Measurements from ENCODE around the gene MPV17. TPM values are rescaled to one million over a fixed set of nuclear protein-coding genes. Genes with fewer than 3 reads are reported as not detected.

The MPV17 gene
- total and polyA plus RNA-seq, 2 donors (not counting 1 experiment from before 2014, with no cell fraction given) = 83.2 to 272 TPM

GRCh38 chr2:27265536-27265870, 57.4 kb downstream of the MPV17 start:
- no peak overlapping the region for H3K27ac ChIP-seq (ENCODE audit: insufficient read depth, low read length)

GRCh38 chr2:27264753-27265535, 58.0 kb downstream of the MPV17 start:
- peaks cover 2% of the 10 kb centered on the region for H3K4me1 ChIP-seq (ENCODE audit: control insufficient read depth, extremely low read depth, insufficient read depth, low read length)
- H2AFZ ChIP-seq (ENCODE audit: low read length) = no peak overlapping the region
- H3K9me3 ChIP-seq (ENCODE audit: control insufficient read depth, insufficient read depth, low read depth, low read length) = no peaks in the 10 kb centered on the region
- H3K27me3 ChIP-seq (ENCODE audit: control insufficient read depth, insufficient read depth, low read length) = peaks cover 73% of the 10 kb centered on the region
- peak overlapping the region; percentile 68 for H3K4me2 ChIP-seq (ENCODE audit: extremely low read depth, insufficient read depth, low read length)
- no peak overlapping the region for H3K9ac ChIP-seq (ENCODE audit: insufficient read depth, low read length)
- H3K4me3 ChIP-seq (replicated peaks in 1 of 4; ENCODE audit: control extremely low read depth in 1 of 4, insufficient read depth in 1 of 4, low read depth in 3 of 4, low read length in 4 of 4) = peak overlapping the region; percentile 14 to 35 (median 21)
- H3K27ac ChIP-seq (ENCODE audit: insufficient read depth, low read length) = no peak overlapping the region
- no peaks in the 10 kb centered on the region for H3K36me3 ChIP-seq (ENCODE audit: control insufficient read depth, insufficient read depth, low read length)
- H3K79me2 ChIP-seq (ENCODE audit: control insufficient read depth, insufficient read depth, low read length) = no peaks in the 10 kb centered on the region
- DNase-seq (ENCODE audit: low read depth in 2 of 2) = peak; percentile 29 to 31
- TF ChIP-seq, protein P1, sequence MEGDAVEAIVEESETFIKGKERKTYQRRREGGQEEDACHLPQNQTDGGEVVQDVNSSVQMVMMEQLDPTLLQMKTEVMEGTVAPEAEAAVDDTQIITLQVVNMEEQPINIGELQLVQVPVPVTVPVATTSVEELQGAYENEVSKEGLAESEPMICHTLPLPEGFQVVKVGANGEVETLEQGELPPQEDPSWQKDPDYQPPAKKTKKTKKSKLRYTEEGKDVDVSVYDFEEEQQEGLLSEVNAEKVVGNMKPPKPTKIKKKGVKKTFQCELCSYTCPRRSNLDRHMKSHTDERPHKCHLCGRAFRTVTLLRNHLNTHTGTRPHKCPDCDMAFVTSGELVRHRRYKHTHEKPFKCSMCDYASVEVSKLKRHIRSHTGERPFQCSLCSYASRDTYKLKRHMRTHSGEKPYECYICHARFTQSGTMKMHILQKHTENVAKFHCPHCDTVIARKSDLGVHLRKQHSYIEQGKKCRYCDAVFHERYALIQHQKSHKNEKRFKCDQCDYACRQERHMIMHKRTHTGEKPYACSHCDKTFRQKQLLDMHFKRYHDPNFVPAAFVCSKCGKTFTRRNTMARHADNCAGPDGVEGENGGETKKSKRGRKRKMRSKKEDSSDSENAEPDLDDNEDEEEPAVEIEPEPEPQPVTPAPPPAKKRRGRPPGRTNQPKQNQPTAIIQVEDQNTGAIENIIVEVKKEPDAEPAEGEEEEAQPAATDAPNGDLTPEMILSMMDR (conservative IDR thresholded peaks at IDR 0.05 in 1 of 2, IDR thresholded peaks at IDR 0.05 in 1 of 2; ENCODE audit: low read depth in 1 of 2, low read length in 2 of 2) = peak; percentile 28 to 48
- TF ChIP-seq EZH2 (IDR thresholded peaks at IDR 0.05; ENCODE audit: low read length, missing control alignments) = no peak
- no peaks in the 10 kb centered on the region for H4K20me1 ChIP-seq (ENCODE audit: control insufficient read depth, extremely low read depth, insufficient read depth, low read length)

More at GRCh38 chr2:27265536-27265870, 57.4 kb downstream of the MPV17 start:
- no peak overlapping the region for H3K4me2 ChIP-seq (ENCODE audit: extremely low read depth, insufficient read depth, low read length)
- H3K4me1 ChIP-seq (ENCODE audit: control insufficient read depth, extremely low read depth, insufficient read depth, low read length) = peaks cover 2% of the 10 kb centered on the region
- no peaks in the 10 kb centered on the region for H4K20me1 ChIP-seq (ENCODE audit: control insufficient read depth, extremely low read depth, insufficient read depth, low read length)
- H3K27me3 ChIP-seq (ENCODE audit: control insufficient read depth, insufficient read depth, low read length) = peaks cover 70% of the 10 kb centered on the region
- DNase-seq (ENCODE audit: low read depth in 2 of 2) = no peak
- no peak overlapping the region for H3K4me3 ChIP-seq (replicated peaks in 1 of 4; ENCODE audit: control extremely low read depth in 1 of 4, insufficient read depth in 1 of 4, low read depth in 3 of 4, low read length in 4 of 4)
- H2AFZ ChIP-seq (ENCODE audit: low read length) = no peak overlapping the region
- no peaks in the 10 kb centered on the region for H3K36me3 ChIP-seq (ENCODE audit: control insufficient read depth, insufficient read depth, low read length)
- TF ChIP-seq EZH2 (IDR thresholded peaks at IDR 0.05; ENCODE audit: low read length, missing control alignments) = peak; percentile 67
- TF ChIP-seq, protein P1 (conservative IDR thresholded peaks at IDR 0.05 in 1 of 2, IDR thresholded peaks at IDR 0.05 in 1 of 2; ENCODE audit: low read depth in 1 of 2, low read length in 2 of 2) = no peak
- H3K9me3 ChIP-seq (ENCODE audit: control insufficient read depth, insufficient read depth, low read depth, low read length) = no peaks in the 10 kb centered on the region
- H3K9ac ChIP-seq (ENCODE audit: insufficient read depth, low read length) = no peak overlapping the region
- H3K79me2 ChIP-seq (ENCODE audit: control insufficient read depth, insufficient read depth, low read length) = no peaks in the 10 kb centered on the region

DNA sequence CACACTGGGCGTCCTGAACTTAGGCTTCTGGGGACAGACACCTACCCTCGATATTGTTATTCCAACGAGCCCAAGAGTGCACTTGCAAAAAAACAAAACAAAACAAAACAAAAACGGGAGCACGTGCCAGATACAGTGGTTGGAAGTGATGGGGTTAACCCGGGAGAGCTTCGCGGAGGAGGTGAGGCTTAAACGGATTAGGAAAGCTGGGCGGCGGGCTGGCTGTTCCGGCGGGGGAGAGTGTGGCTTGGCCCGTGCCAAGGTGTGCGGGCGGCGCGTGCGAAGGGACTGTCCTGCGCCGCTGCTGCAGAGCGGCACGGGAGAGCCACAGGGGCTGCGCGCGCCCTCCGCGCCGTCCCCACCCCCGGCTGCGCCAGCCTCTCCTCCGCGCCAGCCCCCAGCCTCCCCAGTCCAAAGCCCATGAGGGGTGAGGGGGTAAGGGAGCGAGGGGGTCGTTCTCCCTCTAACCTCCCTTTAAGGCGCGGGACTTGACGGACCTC, 58.6 kb downstream of the MPV17 start:
- H3K79me2 ChIP-seq (ENCODE audit: control insufficient read depth, insufficient read depth, low read length) = no peaks in the 10 kb centered on the region
- peaks cover 2% of the 10 kb centered on the region for H3K4me1 ChIP-seq (ENCODE audit: control insufficient read depth, extremely low read depth, insufficient read depth, low read length)
- peak overlapping the region; percentile 68 for H3K4me2 ChIP-seq (ENCODE audit: extremely low read depth, insufficient read depth, low read length)
- TF ChIP-seq, protein P1 (conservative IDR thresholded peaks at IDR 0.05 in 1 of 2, IDR thresholded peaks at IDR 0.05 in 1 of 2; ENCODE audit: low read depth in 1 of 2, low read length in 2 of 2) = no peak
- TF ChIP-seq EZH2 (IDR thresholded peaks at IDR 0.05; ENCODE audit: low read length, missing control alignments) = peak; percentile 54
- H3K36me3 ChIP-seq (ENCODE audit: control insufficient read depth, insufficient read depth, low read length) = no peaks in the 10 kb centered on the region
- H2AFZ ChIP-seq (ENCODE audit: low read length) = no peak overlapping the region
- no peak for DNase-seq (ENCODE audit: low read depth in 2 of 2)
- H3K27ac ChIP-seq (ENCODE audit: insufficient read depth, low read length) = no peak overlapping the region
- no peak overlapping the region for H3K9ac ChIP-seq (ENCODE audit: insufficient read depth, low read length)
- no peaks in the 10 kb centered on the region for H4K20me1 ChIP-seq (ENCODE audit: control insufficient read depth, extremely low read depth, insufficient read depth, low read length)
- peaks cover 80% of the 10 kb centered on the region for H3K27me3 ChIP-seq (ENCODE audit: control insufficient read depth, insufficient read depth, low read length)
- H3K9me3 ChIP-seq (ENCODE audit: control insufficient read depth, insufficient read depth, low read depth, low read length) = no peaks in the 10 kb centered on the region
- H3K4me3 ChIP-seq (replicated peaks in 1 of 4; ENCODE audit: control extremely low read depth in 1 of 4, insufficient read depth in 1 of 4, low read depth in 3 of 4, low read length in 4 of 4) = peak overlapping the region in 1 of 4 experiments; percentile 14

All from fibroblast of lung (primary cell).